Aorta (tissue), 5 donors: ENCODE data around the gene AFTPH. TPM values are rescaled to one million over a fixed set of nuclear protein-coding genes. Genes with fewer than 3 reads are reported as not detected.

ENCODE experiments used
- ATAC-seq: fragments of 200-7000 bp; cut with Tn5 transposase; one replicate; pipeline ENCODE4 v1.9.1; 2022; ENCODE audit warnings: moderate library complexity; ENCODE audit not compliant: low FRiP score
- DNase-seq, 2 donors: peaks; one replicate each; pipeline ENCODE4 v3.0.0-alpha.2; 2020
- H3K27ac ChIP-seq, 2 donors: one replicate each; pipeline ENCODE4 v1.5.1; 2013; ENCODE audit warnings: low read length in 2 of 2, mild to moderate bottlenecking in 2 of 2, moderate library complexity in 2 of 2, control low read depth in 1 of 2, inconsistent platforms in 1 of 2, low read depth in 1 of 2
- H3K27me3 ChIP-seq, 2 donors: one replicate each; pipeline ENCODE4 v1.6.1; 2013; ENCODE audit warnings: control low read depth in 1 of 2, low read length in 1 of 2, mild to moderate bottlenecking in 1 of 2, moderate library complexity in 1 of 2; ENCODE audit not compliant: insufficient read depth in 2 of 2, control insufficient read depth in 1 of 2
- H3K36me3 ChIP-seq, 2 donors: one replicate each; pipeline ENCODE4 v1.6.1; 2013; ENCODE audit warnings: control low read depth in 1 of 2, low read length in 1 of 2, mild to moderate bottlenecking in 1 of 2; ENCODE audit not compliant: insufficient read depth in 2 of 2, control insufficient read depth in 1 of 2
- H3K4me1 ChIP-seq, 2 donors: one replicate each; pipeline ENCODE4 v1.6.1; 2013; ENCODE audit warnings: low read length in 2 of 2, control low read depth in 1 of 2, mild to moderate bottlenecking in 1 of 2, moderate library complexity in 1 of 2; ENCODE audit not compliant: insufficient read depth in 2 of 2, control insufficient read depth in 1 of 2
- H3K4me3 ChIP-seq, 2 donors: one replicate each; pipeline ENCODE4 v1.5.1; 2013; ENCODE audit warnings: low read length in 2 of 2, control low read depth in 1 of 2, mild to moderate bottlenecking in 1 of 2
- H3K9me3 ChIP-seq: one replicate; pipeline ENCODE4 v1.6.1; 2013; ENCODE audit warnings: mild to moderate bottlenecking, low read length; ENCODE audit not compliant: control insufficient read depth
- WGBS, 2 donors: extraction: QIAGEN DNeasy Blood & Tissue Kit; methylation state at CpG; one replicate each; pipeline ENCODE4 v1.1.7; 2013; 5-methylcytosine and 5-hydroxymethylcytosine counted together
- intact Hi-C, 2 donors: fragments of 100-400 bp; cut with DNase I; formaldehyde crosslinking; loops; one replicate each; pipeline versions ENCODE4 v1.14.2 to v1.15.0; 2022
- polyA plus RNA-seq, 2 donors: library from polyadenylated mRNA; stranded (reverse); fragments of 200-250 nt; gene quantifications; one replicate each; pipeline ENCODE4 v1.2.3, GENCODE V29; 2013
- total RNA-seq, 2 donors: library from RNA; stranded (reverse); fragmentation: NEBNext Ultra II Directional; extraction: Animal tissue kit (Norgen Biotek cat#: 25700); gene quantifications; one replicate each; pipeline ENCODE4 v1.2.1, GENCODE V29; 2021
- donor health status: healthy with polysubstance abuse.
- donor health status: Bipolar disorder and iron deficiency.
- donor health status: DM: no; HTN: no; CAD: no.
- donor health status: DM: no; HTN: no; CAD: no.
- donor health status: DM: yes; HTN: yes; CAD: no.

Gene AFTPH
- total and polyA plus RNA-seq, 4 donors, result 19.5 to 30.6 (median 25.8) TPM

- no peaks in the 10 kb centered on the region for H3K9me3 ChIP-seq
These were observed 91.2 kb downstream of the AFTPH start for GRCh38 chr2:64615192-64615763.

GRCh38 chr2:64615844-64616536 is 91.9 kb downstream of the AFTPH start:
- DNase-seq (no peak), ATAC-seq (peak; percentile 28)
- 96 to 97% methylated on average over 7 of the region's 7 CpGs for WGBS, 2 donors
- Histone ChIP-seq H3K4me1 (no peaks in the 10 kb centered on the region), H3K36me3 (no peaks in the 10 kb centered on the region), H3K4me3 (no peak overlapping the region), H3K9me3 (no peaks in the 10 kb centered on the region), H3K27ac (no peak overlapping the region), H3K27me3 (no peaks in the 10 kb centered on the region)
- intact Hi-C loops, result no loop called here

More at GRCh38 chr2:64615192-64615763, 91.2 kb downstream of the AFTPH start:
- Histone ChIP-seq H3K36me3 (no peaks in the 10 kb centered on the region), H3K4me3 (no peak overlapping the region), H3K4me1 (no peaks in the 10 kb centered on the region), H3K27ac (no peak overlapping the region), H3K27me3 (no peaks in the 10 kb centered on the region)
- ATAC-seq (no peak), DNase-seq (no peak)
- 94 to 97% methylated on average over 6 of the region's 6 CpGs for WGBS, 2 donors
- intact Hi-C loops, result no loop called here

GRCh38 chr2:64617631-64618151 is 93.6 kb downstream of the AFTPH start:
- no peak for ATAC-seq
- Histone ChIP-seq H3K27ac (no peak overlapping the region), H3K4me1 (no peaks in the 10 kb centered on the region), H3K27me3 (no peaks in the 10 kb centered on the region), H3K9me3 (no peaks in the 10 kb centered on the region), H3K4me3 (no peak overlapping the region), H3K36me3 (no peaks in the 10 kb centered on the region)
- intact Hi-C loops, result no loop called here
- no peak for DNase-seq
- WGBS, 2 donors, result 68 to 76% methylated on average over 6 of the region's 6 CpGs

- ATAC-seq (no peak), DNase-seq (no peak)
- Histone ChIP-seq H3K27ac (no peak overlapping the region), H3K4me3 (no peak overlapping the region), H3K9me3 (no peaks in the 10 kb centered on the region), H3K4me1 (no peaks in the 10 kb centered on the region), H3K27me3 (no peaks in the 10 kb centered on the region), H3K36me3 (no peaks in the 10 kb centered on the region)
- WGBS, 2 donors, result 42 to 57% methylated on average over 4 of the region's 4 CpGs
- intact Hi-C loops, result no loop called here
These were observed 96.5 kb downstream of the AFTPH start for GRCh38 chr2:64620661-64621060.

GRCh38 chr2:64622443-64623241 is 98.5 kb downstream of the AFTPH start:
- H3K4me3 ChIP-seq, result no peak overlapping the region
- 83 to 84% methylated on average over 12 to 13 of the region's 13 CpGs for WGBS, 2 donors
- H3K27ac ChIP-seq, result no peak overlapping the region
- ATAC-seq (no peak), DNase-seq (no peak)
- H3K36me3 ChIP-seq, result no peaks in the 10 kb centered on the region
- H3K27me3 ChIP-seq, result no peaks in the 10 kb centered on the region
- no peaks in the 10 kb centered on the region for H3K4me1 ChIP-seq
- intact Hi-C loops, result no loop called here
- H3K9me3 ChIP-seq, result no peaks in the 10 kb centered on the region

GRCh38 chr2:64623242-64623850 is 99.2 kb downstream of the AFTPH start:
- 90% methylated on average over 13 of the region's 13 CpGs for WGBS, 2 donors
- Histone ChIP-seq H3K9me3 (no peaks in the 10 kb centered on the region), H3K4me1 (no peaks in the 10 kb centered on the region), H3K27ac (no peak overlapping the region), H3K4me3 (no peak overlapping the region), H3K27me3 (no peaks in the 10 kb centered on the region), H3K36me3 (no peaks in the 10 kb centered on the region)
- intact Hi-C loops, result no loop called here
- ATAC-seq (no peak), DNase-seq (no peak)

GRCh38 chr2:64624108-64624610 is 100.0 kb downstream of the AFTPH start:
- Histone ChIP-seq H3K36me3 (no peaks in the 10 kb centered on the region), H3K27me3 (no peaks in the 10 kb centered on the region), H3K4me3 (no peak overlapping the region), H3K9me3 (no peaks in the 10 kb centered on the region), H3K27ac (no peak overlapping the region), H3K4me1 (no peaks in the 10 kb centered on the region)
- WGBS, 2 donors, result 91 to 95% methylated on average over 6 of the region's 6 CpGs
- no peak for DNase-seq
- intact Hi-C loops, result no loop called here
- ATAC-seq, result no peak

GRCh38 chr2:64624862-64625261 is 100.7 kb downstream of the AFTPH start:
- no peak overlapping the region for H3K27ac ChIP-seq
- no peak overlapping the region for H3K4me3 ChIP-seq
- 88 to 89% methylated on average over 6 of the region's 6 CpGs for WGBS, 2 donors
- no peaks in the 10 kb centered on the region for H3K4me1 ChIP-seq
- no peaks in the 10 kb centered on the region for H3K27me3 ChIP-seq
- no peaks in the 10 kb centered on the region for H3K36me3 ChIP-seq
- ATAC-seq, result no peak
- intact Hi-C loops, result no loop called here
- DNase-seq, result no peak
- H3K9me3 ChIP-seq, result no peaks in the 10 kb centered on the region
